D721Med (cell line): Measurements from ENCODE around the gene EFCC1.

ENCODE experiments used
- DNase-seq: peaks from one replicate; pipeline ENCODE4 v3.0.0; 2011; ENCODE audit warnings: low spot score; ENCODE audit not compliant: insufficient read length
- FAIRE-seq: peaks from 2 replicates; lab custom pipeline; 2011; peaks lifted over from hg19 to GRCh38; lab: Jason Lieb, UNC
- TF ChIP-seq, protein P1 (sequence below): IDR thresholded peaks from 2 replicates; pipeline ENCODE4 v1.5.1; 2012; ENCODE audit warnings: mild to moderate bottlenecking, control low read depth; ENCODE audit not compliant: insufficient read depth; ENCODE audit errors: missing control alignments

EFCC1 gene

DNA sequence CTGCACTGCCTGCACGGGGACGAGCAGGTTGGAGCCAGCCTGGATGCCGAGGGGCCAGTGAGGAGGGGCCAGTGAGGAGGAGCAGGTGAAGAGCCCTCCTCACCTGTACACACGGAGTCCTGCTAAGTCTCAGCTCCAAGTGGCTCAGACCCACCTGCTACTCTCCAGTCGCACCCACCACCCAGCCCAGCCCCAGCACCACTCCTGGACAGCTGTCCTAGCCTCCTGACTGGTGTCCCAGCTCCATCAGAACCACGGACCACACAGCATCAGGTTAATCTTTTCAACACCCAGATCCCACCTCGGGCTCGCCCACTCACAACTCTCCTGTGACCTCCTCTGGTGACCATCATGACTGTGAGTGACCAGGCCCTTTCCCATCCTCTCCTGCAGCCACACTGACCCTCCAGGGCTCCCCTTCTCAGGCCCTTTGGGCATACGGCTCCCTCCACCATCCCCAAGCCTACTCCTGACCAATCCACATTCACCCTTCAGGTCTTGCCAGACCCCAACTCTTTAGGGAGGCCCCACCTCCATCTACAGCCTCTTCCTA, 13.8 kb downstream of the EFCC1 start:
- FAIRE-seq = no peak
- TF ChIP-seq, protein P1, sequence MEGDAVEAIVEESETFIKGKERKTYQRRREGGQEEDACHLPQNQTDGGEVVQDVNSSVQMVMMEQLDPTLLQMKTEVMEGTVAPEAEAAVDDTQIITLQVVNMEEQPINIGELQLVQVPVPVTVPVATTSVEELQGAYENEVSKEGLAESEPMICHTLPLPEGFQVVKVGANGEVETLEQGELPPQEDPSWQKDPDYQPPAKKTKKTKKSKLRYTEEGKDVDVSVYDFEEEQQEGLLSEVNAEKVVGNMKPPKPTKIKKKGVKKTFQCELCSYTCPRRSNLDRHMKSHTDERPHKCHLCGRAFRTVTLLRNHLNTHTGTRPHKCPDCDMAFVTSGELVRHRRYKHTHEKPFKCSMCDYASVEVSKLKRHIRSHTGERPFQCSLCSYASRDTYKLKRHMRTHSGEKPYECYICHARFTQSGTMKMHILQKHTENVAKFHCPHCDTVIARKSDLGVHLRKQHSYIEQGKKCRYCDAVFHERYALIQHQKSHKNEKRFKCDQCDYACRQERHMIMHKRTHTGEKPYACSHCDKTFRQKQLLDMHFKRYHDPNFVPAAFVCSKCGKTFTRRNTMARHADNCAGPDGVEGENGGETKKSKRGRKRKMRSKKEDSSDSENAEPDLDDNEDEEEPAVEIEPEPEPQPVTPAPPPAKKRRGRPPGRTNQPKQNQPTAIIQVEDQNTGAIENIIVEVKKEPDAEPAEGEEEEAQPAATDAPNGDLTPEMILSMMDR = no peak
- no peak for DNase-seq

DNA sequence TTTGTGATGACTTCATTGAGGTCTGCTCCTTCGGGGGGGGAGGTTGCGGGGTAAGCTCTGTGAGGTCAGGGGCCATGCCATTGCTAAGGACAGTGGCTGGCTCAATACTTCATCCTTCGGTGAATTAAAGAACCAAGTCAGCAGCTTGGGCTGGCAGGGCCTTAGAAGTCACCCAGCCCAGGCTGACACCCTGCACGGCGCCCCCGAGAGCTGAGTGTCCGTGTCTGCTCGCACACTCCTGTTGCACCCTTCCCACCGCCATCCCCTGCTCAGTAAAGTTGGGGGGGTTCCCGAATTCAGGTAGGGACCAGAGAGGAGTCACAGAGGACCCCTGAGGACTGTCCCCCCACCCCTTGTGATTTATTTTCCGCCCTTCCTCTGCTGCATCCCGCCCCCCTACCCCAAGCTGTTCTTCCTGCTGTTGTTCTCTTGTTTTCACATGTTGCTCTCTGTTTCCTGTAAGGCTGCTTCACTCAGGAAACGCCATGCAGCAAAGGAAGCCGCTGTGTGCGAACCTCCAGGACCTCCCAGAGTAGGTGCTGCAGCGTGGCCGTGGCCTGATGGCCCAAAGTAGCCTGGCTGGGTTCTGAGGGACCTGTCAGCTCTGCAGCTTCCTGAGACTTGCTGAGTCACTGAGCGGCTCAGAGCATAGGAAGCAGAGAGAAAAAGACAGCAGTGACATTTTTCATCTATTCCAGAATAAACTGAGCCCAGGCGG, 14.4 kb downstream of the EFCC1 start:
- FAIRE-seq (no peak), DNase-seq (no peak)
- TF ChIP-seq, protein P1 = no peak

DNA sequence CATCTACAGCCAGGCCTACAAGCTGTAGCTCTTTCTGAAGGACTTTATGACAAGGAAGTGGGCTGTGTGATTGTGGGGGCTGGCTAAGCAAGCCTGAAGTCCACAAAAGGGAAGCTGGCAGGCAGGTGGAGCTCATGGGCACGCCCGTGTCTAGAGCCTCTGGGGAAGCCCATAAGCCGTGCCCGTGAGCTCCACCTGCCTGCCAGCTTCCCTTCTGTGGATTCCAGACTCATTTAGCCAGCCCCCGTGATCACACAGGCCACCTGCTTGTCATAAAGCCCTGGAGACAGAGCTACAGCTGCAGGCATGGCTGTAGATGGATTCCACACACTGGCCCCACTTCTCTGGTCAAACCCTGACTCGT, 15.2 kb downstream of the EFCC1 start:
- FAIRE-seq (no peak), DNase-seq (no peak)
- TF ChIP-seq, protein P1 = no peak

DNA sequence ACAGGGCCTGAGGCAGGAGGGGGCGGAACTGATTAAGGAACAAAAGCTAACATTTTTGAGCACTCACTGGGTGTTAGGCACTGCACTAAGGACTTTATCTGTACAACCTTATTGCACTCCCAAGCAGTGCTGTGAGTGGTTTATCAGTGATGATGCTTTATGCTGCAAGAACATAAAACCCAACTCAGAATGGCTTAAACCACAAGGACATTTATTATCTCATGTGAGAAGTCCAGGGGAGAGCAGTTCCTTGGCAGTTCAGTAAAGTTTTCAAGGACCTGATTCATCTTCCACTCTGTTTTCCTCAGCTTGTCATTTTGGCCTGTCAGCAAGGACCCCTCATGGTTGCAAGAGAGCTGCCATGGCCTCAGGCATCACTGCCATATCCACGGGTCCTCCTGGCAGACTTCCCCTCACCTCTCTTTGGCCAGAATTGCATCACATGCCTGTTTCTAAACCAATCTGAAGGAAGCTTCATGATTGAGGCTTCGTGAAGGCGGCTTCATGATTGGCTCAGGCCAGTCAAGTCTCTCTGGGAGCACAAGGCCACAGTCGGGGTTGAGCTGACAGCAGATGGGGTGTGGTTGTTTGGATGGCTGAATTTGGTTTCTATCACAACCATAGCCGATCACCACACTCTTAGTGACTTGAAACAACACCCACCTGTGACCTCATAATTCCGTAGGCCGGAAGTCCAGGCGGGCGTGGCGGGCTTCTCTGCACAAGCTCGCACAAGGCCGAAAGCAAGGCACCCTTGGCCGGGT, 15.8 kb downstream of the EFCC1 start:
- DNase-seq (no peak), FAIRE-seq (no peak)
- TF ChIP-seq, protein P1 = no peak

- FAIRE-seq = no peak
- TF ChIP-seq, protein P1 = no peak
- DNase-seq = no peak
Measured at GRCh38 chr3:129017484-129017899, 16.4 kb downstream of the EFCC1 start.

DNA sequence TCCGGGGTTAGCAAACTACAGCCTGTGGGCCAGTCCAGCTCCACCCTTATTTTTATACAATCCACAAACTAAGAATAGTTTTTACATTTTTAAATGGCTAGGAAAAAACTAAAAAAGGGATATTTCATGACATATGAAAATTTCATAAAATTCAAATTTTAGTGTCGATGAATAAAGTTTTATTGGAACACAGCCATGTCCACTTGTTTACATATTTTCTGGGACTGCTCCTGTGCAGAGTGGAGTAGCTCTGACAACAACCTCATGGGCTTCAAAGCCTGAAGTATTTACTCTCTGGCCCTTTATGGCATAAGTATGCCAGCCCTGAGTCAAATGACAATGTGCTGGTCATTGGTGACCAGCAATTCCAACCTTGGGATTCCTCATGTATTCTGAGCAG, 17.2 kb downstream of the EFCC1 start:
- DNase-seq = no peak
- FAIRE-seq = no peak
- TF ChIP-seq, protein P1 = no peak
